ENCODE results near the gene NDUFS7.
"Not testable (repeated sequence)": the region's sequence is repeated elsewhere in the genome, so short reads cannot be mapped to it uniquely, and the experiment has no call there.

The NDUFS7 gene

DNA sequence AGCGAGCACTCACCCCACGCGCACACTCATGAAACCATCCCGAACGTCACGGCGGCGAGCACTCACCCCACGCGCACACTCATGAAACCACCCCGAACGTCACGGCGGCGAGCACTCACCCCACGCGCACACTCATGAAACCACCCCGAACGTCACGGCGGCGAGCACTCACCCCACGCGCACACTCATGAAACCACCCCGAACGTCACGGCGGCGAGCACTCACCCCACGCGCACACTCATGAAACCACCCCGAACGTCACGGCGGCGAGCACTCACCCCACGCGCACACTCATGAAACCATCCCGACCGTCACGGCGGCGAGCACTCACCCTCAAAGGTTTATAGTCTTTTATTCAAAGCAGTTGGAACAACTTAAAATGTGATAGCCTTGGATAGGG is 36.4 kb downstream of the NDUFS7 start:
- not testable (repeated sequence) for DNase-seq

DNA sequence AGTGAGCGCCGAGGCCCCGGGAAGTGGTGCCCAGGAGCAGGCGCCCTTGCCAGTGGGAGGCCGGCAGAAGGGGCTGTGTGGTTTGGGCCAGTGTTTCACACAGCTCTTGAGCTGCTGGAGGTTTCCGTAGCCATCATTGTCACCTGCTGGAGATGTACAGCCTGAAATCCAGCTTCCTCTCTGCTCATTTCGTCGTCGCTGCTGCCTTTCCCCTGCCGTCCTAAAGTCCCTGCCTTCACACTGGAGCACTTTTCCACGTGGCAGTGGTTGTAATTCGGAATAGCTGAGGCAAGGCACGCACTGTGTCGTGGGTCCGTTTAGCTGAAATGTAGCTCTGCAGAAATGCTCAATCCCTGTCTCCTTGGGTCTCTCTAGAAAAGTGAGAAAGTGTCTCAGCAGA is 36.9 kb downstream of the NDUFS7 start:
- no peak for DNase-seq

- no peak for DNase-seq
Measured at GRCh38 chr19:1421218-1421957, 37.7 kb downstream of the NDUFS7 start.

DNA sequence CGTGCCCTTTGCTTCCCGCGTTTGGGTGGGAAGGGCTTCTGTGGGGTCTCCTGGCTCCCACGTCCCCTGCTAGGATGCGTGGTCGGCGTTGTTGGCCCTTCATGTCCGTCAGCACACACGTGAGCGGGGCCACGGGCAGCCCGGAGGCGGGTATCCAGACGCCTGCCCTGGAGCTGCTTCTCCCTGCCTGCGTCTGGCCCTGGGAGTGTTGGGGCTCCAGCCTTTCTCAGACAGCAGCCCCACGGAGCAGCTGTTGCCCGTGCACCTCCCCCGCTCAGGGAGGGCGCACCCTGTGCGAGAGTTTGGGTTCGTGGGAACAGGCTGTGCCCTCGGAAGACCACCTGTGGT is 38.2 kb downstream of the NDUFS7 start:
- no peak for DNase-seq

GRCh38 chr19:1422360-1422759 is 38.7 kb downstream of the NDUFS7 start:
- no peak for DNase-seq

DNA sequence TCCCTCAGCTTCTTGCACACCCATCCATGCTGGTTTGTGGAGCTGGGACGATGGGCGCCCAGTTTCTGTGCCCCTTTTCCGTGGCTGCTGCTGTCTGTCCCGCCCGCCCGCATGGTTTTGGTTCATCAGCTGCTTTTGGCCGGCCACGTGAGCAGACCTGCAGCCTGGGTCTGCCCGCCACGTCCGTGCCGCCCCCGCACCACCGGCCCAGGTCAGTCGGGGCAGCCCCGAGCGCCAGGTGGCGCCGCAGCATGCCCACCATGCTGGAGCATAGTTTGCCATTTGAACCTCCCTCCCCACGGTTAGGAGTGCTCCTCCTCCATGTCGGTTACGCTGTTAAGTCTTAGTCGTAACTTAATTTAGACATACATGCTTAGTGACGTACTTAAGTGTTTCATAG is 39.2 kb downstream of the NDUFS7 start:
- DNase-seq = no peak

GRCh38 chr19:1423436-1424191 is 39.9 kb downstream of the NDUFS7 start:
- DNase-seq = no peak

DNA sequence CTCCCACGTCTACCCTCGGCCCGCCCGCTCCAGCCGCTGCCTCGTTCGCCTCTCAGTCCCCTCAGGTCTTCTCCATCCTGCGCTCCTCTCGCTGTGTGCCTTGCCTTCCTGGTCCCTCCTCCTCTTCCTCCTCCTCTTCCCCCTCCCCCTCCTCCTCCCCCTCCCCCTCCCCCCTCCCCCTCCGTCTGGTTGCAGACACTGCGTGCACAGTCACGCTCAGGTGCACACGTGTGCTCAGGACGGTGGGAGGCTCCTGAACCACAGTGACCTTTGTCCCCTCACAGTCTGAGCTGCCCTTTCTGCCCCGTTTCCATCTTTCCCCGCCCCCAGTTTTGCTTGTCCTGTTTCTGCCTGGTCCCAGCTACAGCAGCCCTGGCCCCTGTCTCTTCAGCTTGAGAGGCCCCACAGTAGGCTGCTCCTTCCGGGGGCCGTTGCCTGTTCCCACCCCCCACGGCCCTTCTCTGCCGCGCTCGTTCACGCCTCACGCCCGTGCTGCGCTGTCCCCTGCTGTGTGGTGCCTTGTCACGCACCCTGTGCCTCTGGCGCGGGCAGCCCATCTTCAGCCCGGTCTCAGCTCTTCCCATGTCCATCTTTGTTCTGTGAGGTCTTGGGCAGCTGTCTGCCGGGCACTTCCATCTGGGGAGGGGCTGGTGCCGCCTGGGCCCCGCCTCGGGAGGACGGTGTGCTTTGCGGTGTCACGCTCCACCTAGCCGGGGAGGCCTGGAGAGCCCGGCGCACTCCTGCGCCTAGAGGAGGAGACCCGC is 40.7 kb downstream of the NDUFS7 start:
- DNase-seq = no peak

GRCh38 chr19:1425102-1425837 is 41.6 kb downstream of the NDUFS7 start:
- no peak for DNase-seq

DNA sequence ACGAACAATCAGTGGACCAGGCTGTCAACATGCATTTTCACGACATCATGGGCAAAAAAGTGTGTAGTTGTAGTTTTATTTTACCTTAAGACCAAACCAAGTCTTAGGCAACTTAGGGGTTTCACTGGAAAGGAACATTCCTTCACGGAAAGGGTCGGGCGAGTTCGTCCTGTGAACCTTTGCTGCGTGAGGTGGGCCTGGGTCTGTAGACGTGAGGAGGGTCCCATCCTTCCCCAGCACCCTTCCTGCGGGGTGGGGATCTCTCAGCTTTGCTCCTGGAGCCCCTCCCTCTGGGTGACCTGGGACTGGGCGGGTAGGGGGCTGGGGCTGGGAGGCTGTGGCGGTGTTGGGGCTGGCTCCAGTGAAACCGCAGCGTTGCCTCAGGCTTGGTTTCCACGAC is 42.2 kb downstream of the NDUFS7 start:
- no peak for DNase-seq

- DNase-seq = no peak
Measured at GRCh38 chr19:1426736-1427135, 43.0 kb downstream of the NDUFS7 start.

- no peak for DNase-seq
Measured at GRCh38 chr19:1427221-1427920, 43.7 kb downstream of the NDUFS7 start.

DNA sequence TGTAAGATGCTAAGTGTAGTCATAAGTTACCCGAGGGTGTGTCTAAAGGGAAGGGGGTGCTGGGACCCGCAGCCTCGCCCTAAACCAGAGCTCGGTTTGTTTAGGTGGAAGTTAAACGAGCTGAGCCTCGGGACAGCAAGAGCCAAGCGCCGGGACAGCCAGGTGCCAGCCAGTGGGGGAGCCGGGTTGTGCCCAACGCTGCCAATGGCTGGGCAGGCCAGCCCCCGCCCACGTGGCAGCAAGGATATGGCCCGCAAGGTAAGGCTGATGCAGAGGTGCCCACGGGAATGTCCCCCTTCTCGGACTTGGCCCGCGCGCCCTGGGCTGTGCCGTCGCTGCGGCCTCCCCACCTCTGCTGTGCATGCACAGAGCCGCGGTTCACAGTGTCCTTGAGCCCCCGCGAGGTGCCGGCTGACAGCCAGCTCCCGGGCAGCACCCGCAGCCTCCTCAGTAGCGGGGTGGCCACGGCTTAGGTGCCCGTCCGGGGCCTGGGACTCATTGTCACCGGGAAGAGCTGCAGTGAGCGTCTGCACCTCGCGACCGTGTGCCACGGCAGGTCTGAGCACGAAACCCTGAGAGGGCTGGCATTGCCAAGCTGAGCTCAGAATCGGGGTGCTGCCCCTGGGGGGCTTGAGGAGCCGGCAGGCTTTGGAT is 45.2 kb downstream of the NDUFS7 start:
- DNase-seq = no peak

DNA sequence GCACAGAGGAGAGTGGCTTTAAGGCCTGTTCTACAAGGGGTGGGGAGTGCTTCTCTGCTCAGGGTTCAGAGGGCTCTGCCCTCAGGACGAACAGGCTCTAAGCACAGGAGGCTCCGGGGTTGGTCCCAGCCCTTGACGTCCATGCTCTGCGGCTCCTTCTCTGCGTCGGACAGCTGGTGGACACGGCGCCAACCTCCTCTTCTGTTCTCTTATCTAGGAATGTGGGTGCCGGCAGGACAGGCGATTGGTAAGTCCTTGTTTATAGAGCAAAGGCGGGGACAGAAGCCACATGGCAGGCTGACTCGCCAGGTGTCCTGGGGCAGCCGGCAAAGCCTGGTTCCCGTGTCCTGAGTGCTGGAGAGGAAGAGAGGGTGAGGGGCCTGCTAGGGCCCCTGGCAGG is 46.0 kb downstream of the NDUFS7 start:
- DNase-seq = no peak

GRCh38 chr19:1430246-1430645 is 46.5 kb downstream of the NDUFS7 start:
- DNase-seq = no peak

- no peak for DNase-seq
Measured at GRCh38 chr19:1431759-1432506, 48.2 kb downstream of the NDUFS7 start.

DNA sequence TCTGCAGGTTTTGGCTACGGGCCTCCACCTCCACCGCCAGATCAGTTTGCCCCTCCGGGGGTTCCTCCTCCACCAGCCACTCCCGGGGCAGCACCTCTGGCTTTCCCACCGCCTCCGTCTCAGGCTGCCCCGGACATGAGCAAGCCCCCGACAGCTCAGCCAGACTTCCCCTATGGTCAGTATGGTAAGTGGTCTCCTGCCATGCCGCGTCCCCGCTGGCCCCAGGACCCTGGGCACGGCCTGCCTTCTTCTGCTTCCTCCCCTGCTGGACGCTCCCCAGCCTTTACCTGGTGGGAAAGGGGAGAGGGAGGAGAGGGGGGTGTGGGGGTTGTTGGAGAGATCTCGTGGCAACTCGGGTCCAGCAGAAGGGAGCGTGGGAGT is 48.8 kb downstream of the NDUFS7 start:
- no peak for DNase-seq

GRCh38 chr19:1433119-1434039 is 49.7 kb downstream of the NDUFS7 start:
- no peak for DNase-seq

- no peak for DNase-seq
Measured at GRCh38 chr19:1434040-1434366, 50.3 kb downstream of the NDUFS7 start.

GRCh38 chr19:1434577-1435060 is 50.9 kb downstream of the NDUFS7 start:
- no peak for DNase-seq

Data from activated CD4-positive, alpha-beta T cell treated with anti-CD3 and anti-CD28 coated beads for 4 hours (primary cell).